SK-N-SH treated with all-trans-retinoic acid at 6 μM for 48 hours (cell line): ENCODE data around the gene TESMIN.

Experiments used
- ATAC-seq: fragments of 200-7000 bp; cut with Tn5 transposase; 3 replicates; pipeline ENCODE4 v1.9.1; 2020; ENCODE audit warnings: mild to moderate bottlenecking, moderate library complexity
- CSDC2 ChIP-seq: fragments of 250-450 bp; sonication (Bioruptor Pico); IDR thresholded peaks from 2 replicates; pipeline ENCODE4 v1.5.0; 2020; ENCODE audit warnings: mild to moderate bottlenecking, moderate library complexity
- ESRRG ChIP-seq: fragments of 250-450 bp; sonication (Bioruptor Pico); IDR thresholded peaks from 2 replicates; pipeline ENCODE4 v1.6.1; 2021; ENCODE audit warnings: mild to moderate bottlenecking
- GLIS3 ChIP-seq: fragments of 250-450 bp; sonication (Bioruptor Pico); IDR thresholded peaks from 2 replicates; pipeline ENCODE4 v1.5.0; 2020; ENCODE audit warnings: mild to moderate bottlenecking, moderate library complexity
- OSR1 ChIP-seq: fragments of 250-450 bp; sonication (Bioruptor Pico); IDR thresholded peaks from 2 replicates; pipeline ENCODE4 v1.8.0; 2022; ENCODE audit warnings: moderate library complexity, mild to moderate bottlenecking, inconsistent platforms
- RARB ChIP-seq: fragments of 250-450 bp; sonication (Bioruptor Pico); IDR thresholded peaks from 2 replicates; pipeline ENCODE4 v1.8.0; 2021; ENCODE audit warnings: mild to moderate bottlenecking, moderate library complexity
- SNAI2 ChIP-seq: fragments of 250-450 bp; sonication (Bioruptor Pico); IDR thresholded peaks from 2 replicates; pipeline ENCODE4 v1.5.0; 2020; ENCODE audit warnings: mild to moderate bottlenecking, moderate library complexity
- TCF4 ChIP-seq: fragments of 250-450 bp; sonication (Bioruptor Pico); IDR thresholded peaks from 2 replicates; pipeline ENCODE4 v1.8.0; 2021; ENCODE audit warnings: mild to moderate bottlenecking, moderate library complexity, borderline replicate concordance
- ZC3H10 ChIP-seq: fragments of 250-450 bp; sonication (Bioruptor Pico); IDR thresholded peaks from 2 replicates; pipeline ENCODE4 v1.5.1; 2021; ENCODE audit warnings: mild to moderate bottlenecking, moderate library complexity
- ZFP3 ChIP-seq: fragments of 250-450 bp; sonication (Bioruptor Pico); IDR thresholded peaks from 2 replicates; pipeline ENCODE4 v1.5.0; 2020; ENCODE audit warnings: mild to moderate bottlenecking, moderate library complexity
- ZFP30 ChIP-seq: fragments of 450-650 bp; formaldehyde crosslinking; IDR thresholded peaks from 2 replicates; pipeline ENCODE4 v1.5.0; 2022; ENCODE audit warnings: mild to moderate bottlenecking, moderate library complexity
- ZNF565 ChIP-seq: fragments of 450-650 bp; formaldehyde crosslinking; conservative IDR thresholded peaks from 2 replicates; pipeline ENCODE4 v1.5.0; 2020; ENCODE audit warnings: low read depth, mild to moderate bottlenecking, moderate library complexity
- ZNF70 ChIP-seq: fragments of 450-650 bp; formaldehyde crosslinking; IDR thresholded peaks from 2 replicates; pipeline ENCODE4 v1.5.0; 2020; ENCODE audit warnings: mild to moderate bottlenecking, moderate library complexity
- TF ChIP-seq, protein P1 (sequence below): fragments of 250-450 bp; sonication (Bioruptor Pico); IDR thresholded peaks from 2 replicates; pipeline ENCODE4 v1.5.0; 2020; ENCODE audit warnings: mild to moderate bottlenecking, moderate library complexity
- TF ChIP-seq, protein P2 (sequence below): fragments of 250-450 bp; sonication (Bioruptor Pico); IDR thresholded peaks from 2 replicates; pipeline ENCODE4 v1.8.0; 2021; ENCODE audit warnings: low read depth, mild to moderate bottlenecking, moderate library complexity, borderline replicate concordance
- TF ChIP-seq, protein P3 (sequence below): fragments of 250-450 bp; sonication (Bioruptor Pico); IDR thresholded peaks from 2 replicates; pipeline ENCODE4 v1.8.0; 2020; ENCODE audit warnings: mild to moderate bottlenecking, moderate library complexity, borderline replicate concordance

TESMIN gene

DNA sequence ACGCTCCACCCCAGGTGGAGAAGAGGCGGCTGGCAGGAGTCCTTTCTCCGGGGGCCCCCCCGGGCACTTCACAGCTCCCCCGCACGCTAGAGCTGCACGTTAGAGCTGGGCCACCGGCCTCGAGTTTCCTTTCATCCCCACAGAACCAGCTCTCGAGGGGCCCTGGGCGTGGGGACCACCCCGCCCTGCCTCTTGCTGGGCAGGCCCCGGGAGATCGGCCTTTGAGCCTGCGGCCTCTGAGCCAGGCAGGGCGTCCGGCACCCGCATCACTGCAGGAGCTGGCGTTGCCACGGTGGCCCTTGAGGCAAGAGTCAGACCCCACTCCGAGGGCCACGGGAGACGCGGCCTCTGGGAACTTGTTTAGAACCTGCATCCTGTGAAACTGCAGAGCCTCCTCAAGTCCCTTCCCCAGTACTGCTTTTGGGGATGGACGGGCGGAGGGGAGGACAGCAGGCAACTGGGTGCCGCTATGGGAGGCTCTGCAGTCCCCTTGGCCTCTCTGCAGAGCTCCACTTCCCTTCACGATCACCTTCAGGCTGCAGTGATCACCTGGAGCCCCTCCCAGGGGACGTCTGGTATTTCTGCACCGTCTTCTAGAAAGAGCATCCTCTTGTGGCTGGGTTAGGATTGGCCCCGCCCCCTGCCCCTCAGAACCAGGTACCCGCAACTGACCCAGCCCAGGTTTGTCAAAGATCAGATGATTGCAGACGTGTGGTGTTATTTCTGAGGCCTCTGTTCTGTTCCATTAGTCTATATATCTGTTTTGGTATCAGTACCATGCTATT is 80.9 kb downstream of the TESMIN start (continued):
- TF ChIP-seq, protein P1, sequence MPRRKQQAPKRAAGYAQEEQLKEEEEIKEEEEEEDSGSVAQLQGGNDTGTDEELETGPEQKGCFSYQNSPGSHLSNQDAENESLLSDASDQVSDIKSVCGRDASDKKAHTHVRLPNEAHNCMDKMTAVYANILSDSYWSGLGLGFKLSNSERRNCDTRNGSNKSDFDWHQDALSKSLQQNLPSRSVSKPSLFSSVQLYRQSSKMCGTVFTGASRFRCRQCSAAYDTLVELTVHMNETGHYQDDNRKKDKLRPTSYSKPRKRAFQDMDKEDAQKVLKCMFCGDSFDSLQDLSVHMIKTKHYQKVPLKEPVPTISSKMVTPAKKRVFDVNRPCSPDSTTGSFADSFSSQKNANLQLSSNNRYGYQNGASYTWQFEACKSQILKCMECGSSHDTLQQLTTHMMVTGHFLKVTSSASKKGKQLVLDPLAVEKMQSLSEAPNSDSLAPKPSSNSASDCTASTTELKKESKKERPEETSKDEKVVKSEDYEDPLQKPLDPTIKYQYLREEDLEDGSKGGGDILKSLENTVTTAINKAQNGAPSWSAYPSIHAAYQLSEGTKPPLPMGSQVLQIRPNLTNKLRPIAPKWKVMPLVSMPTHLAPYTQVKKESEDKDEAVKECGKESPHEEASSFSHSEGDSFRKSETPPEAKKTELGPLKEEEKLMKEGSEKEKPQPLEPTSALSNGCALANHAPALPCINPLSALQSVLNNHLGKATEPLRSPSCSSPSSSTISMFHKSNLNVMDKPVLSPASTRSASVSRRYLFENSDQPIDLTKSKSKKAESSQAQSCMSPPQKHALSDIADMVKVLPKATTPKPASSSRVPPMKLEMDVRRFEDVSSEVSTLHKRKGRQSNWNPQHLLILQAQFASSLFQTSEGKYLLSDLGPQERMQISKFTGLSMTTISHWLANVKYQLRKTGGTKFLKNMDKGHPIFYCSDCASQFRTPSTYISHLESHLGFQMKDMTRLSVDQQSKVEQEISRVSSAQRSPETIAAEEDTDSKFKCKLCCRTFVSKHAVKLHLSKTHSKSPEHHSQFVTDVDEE (CRISPR knock-in tag) = no peak
- TF ChIP-seq, protein P2, sequence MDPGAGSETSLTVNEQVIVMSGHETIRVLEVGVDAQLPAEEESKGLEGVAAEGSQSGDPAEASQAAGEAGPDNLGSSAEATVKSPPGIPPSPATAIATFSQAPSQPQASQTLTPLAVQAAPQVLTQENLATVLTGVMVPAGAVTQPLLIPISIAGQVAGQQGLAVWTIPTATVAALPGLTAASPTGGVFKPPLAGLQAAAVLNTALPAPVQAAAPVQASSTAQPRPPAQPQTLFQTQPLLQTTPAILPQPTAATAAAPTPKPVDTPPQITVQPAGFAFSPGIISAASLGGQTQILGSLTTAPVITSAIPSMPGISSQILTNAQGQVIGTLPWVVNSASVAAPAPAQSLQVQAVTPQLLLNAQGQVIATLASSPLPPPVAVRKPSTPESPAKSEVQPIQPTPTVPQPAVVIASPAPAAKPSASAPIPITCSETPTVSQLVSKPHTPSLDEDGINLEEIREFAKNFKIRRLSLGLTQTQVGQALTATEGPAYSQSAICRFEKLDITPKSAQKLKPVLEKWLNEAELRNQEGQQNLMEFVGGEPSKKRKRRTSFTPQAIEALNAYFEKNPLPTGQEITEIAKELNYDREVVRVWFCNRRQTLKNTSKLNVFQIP (CRISPR knock-in tag) = no peak
- no peak for TF ChIP-seq ESRRG (CRISPR knock-in tag)

DNA sequence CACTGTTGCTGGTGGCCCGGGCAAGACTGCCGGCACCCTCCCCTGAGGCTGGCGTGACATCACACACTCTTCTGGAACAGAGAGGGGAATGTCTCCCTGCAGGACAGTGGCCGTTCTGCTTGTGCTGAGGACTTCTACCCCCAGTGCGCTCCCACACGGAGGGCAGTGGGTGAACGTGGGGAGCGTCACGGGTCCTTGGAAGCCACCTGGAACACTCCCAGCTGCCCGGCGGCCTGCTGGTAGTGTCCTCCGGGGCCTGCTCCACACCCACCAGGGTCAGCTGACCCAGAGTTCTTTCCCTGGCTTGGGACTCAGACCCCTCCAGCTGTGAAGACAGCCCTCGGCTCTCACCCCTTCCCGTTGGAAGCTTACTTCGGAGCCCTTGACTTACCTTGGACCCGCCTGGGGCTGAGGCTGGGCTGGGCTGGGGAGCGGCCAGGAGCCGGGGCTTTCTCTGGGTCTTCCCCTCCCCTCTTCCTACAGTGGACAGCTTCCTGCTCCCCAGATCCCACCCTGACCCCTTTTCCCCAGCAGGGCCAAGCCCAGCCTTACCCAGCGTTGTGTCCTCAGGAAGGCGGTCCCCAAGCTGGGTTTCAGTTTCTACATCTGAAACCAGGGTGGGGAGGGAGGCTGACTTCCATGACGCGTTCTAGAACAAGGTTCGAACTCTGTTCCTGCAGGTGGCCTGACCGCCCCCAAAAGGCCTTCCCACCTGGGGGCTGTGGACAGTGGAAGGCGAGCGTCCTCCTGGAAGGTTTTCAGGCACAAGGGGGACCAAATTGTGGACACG is 81.8 kb downstream of the TESMIN start:
- TF ChIP-seq CSDC2 = no peak
- TF ChIP-seq ZC3H10 (CRISPR knock-in tag) = no peak
- TF ChIP-seq ZFP3 (CRISPR knock-in tag) = no peak
- no peak for TF ChIP-seq GLIS3 (CRISPR knock-in tag)
- TF ChIP-seq, protein P1 (CRISPR knock-in tag) = no peak
- TF ChIP-seq, protein P3, sequence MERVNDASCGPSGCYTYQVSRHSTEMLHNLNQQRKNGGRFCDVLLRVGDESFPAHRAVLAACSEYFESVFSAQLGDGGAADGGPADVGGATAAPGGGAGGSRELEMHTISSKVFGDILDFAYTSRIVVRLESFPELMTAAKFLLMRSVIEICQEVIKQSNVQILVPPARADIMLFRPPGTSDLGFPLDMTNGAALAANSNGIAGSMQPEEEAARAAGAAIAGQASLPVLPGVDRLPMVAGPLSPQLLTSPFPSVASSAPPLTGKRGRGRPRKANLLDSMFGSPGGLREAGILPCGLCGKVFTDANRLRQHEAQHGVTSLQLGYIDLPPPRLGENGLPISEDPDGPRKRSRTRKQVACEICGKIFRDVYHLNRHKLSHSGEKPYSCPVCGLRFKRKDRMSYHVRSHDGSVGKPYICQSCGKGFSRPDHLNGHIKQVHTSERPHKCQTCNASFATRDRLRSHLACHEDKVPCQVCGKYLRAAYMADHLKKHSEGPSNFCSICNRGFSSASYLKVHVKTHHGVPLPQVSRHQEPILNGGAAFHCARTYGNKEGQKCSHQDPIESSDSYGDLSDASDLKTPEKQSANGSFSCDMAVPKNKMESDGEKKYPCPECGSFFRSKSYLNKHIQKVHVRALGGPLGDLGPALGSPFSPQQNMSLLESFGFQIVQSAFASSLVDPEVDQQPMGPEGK (CRISPR knock-in tag) = no peak
- no peak for TF ChIP-seq ZNF70
- TF ChIP-seq ZNF565 (CRISPR knock-in tag) = no peak
- no peak for TF ChIP-seq SNAI2 (CRISPR knock-in tag)
- TF ChIP-seq OSR1 (CRISPR knock-in tag) = no peak
- TF ChIP-seq ZFP30 (CRISPR knock-in tag) = no peak
- no peak for TF ChIP-seq TCF4 (CRISPR knock-in tag)
- ATAC-seq = no peak

DNA sequence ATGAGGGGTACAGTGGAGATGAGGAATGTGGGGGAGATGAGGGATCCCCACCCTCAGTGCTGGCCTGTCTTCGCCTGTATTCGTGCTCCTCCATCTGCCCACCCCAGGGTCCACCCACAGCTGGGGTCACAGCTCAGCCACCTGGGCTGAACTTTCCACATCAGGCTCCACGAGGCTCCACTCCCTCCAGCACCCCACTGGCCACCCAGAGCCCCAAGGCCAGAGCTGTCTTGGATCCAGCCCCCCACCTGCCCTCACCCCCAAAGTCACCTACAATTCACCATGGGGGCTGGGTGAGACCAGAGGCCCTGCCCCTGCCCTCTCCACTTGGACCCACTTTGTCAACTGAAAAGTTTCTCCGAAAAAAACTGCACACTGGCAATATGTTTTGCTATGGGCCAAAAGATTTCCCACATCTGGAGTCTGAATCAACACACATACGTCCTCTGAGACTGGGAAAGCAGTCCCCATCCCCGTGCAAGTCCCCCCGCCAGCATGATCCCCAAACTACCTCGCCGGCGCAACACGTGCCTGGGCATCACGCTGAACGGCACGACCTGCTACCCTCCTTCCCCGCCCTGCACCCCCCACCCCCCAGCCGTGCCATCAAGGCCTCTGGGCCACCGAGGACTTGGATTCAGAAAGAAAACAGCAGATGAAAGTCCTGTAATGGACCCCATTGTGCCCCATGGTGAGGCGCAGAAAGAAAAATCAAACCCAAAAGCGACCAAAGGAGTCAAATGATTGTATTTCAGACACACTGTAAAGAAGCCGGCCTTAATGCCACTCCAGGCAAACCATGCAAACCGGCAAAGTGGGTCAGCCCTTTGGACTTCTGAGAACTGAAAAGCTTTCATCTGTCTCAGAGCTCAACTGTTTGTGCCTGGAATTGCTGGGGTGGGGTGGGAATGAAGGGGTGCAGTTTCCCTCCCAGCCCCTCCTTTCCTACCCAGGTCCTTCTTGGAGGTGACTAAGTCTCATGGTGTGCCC is 83.5 kb downstream of the TESMIN start:
- ATAC-seq = no peak; the same call in 2 of the 3 replicates
- TF ChIP-seq RARB (CRISPR knock-in tag) = no peak
- TF ChIP-seq, protein P3 (CRISPR knock-in tag) = no peak
- TF ChIP-seq ESRRG (CRISPR knock-in tag) = no peak
- TF ChIP-seq TCF4 (CRISPR knock-in tag) = no peak
- TF ChIP-seq ZC3H10 (CRISPR knock-in tag) = no peak
- no peak for TF ChIP-seq SNAI2 (CRISPR knock-in tag)
